Suprapubic skin (tissue), 4 donors: ENCODE measurements around the gene TTC39C.

ENCODE experiments used
- CTCF ChIP-seq, 2 donors: fragments of 200-600 bp in 1 of 2; fragments of 450-650 bp in 1 of 2; sonication (generic) in 1 of 2; IDR thresholded peaks; one replicate each; pipeline ENCODE4 v1.5.1; 2016 to 2019; ENCODE audit warnings: antibody characterized with exemption in 2 of 2, mild to moderate bottlenecking in 1 of 2, moderate library complexity in 1 of 2
- POLR2A ChIP-seq, 2 donors: fragments of 450-650 bp; IDR thresholded peaks; one replicate each; pipeline ENCODE4 v1.6.1; 2017; ENCODE audit warnings: antibody characterized with exemption in 2 of 2, mild to moderate bottlenecking in 2 of 2, moderate library complexity in 2 of 2
- POLR2AphosphoS5 ChIP-seq, 3 donors: sonication (generic); formaldehyde crosslinking; IDR thresholded peaks; one replicate each; pipeline ENCODE4 v1.6.1; 2017; ENCODE audit warnings: antibody characterized with exemption in 3 of 3

- TF ChIP-seq CTCF (IDR thresholded peaks at IDR 0.05) (no peak), POLR2A (IDR thresholded peaks at IDR 0.05) (no peak), POLR2AphosphoS5 (IDR thresholded peaks at IDR 0.05) (no peak)
These were observed 155.8 kb downstream of the TTC39C start for GRCh38 chr18:24170360-24170759.
